GM18498 (cell line): ENCODE results near the gene KCNJ16.

Experiments
- ATAC-seq: cut with Tn5 transposase; IDR thresholded peaks from one replicate; pipeline ENCODE4 v1.9.1; 2021; ENCODE audit warnings: mild to moderate bottlenecking, moderate library complexity; ENCODE audit not compliant: unreplicated experiment

Gene KCNJ16

DNA sequence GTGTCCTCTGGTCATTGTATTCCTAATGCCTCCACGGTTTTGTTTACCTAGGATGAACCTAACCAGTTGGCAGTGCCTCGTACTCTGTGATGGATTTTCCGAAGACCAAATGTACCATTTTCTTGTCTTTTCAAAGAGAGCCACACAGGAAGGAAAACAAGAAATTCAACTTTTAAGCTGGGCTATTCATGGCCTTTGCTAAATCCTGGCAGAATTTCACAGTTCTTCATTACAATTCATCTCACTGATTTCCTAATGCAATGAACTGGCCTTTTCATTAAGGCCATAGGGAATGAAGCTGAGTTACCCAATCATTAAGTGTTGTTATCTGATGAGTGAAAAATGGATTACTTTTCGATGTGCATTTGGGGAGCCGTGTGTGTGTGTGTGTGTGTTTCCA lies 7.9 kb upstream of the KCNJ16 start:
- no peak for ATAC-seq

DNA sequence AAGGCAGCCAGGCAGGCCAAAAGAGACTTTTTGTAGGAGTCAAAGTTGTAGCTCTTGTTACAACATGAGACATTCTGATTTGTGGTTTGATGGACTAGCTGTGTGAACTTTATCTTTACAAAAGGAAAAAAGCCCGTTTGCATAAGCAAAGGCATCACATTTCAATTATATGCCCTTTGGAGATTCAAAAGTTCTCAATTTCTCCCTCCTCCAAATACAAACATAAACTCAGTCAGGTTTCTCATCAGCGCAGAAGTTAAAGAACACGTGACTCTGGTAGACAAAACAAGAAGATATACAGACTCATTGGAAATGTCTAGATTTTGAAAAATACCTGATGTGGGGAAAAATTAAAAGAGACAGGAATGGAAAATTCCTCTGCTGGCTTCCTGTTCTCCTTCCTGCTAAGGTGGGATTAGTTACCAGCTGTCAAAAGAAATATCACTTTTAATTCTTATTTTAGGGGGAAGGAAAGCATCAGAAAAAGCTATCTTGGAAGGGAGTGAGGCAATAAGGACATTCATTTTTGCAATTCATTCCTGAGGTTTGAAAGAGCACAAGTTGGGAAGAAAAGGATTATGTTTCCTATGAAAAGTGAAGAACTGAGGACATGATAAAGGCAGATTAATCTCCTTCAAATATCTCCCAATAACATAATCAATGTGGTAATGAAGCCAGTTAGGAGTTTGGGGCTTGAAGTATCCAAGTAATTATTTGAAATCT lies 4.6 kb upstream of the KCNJ16 start:
- ATAC-seq = no peak

DNA sequence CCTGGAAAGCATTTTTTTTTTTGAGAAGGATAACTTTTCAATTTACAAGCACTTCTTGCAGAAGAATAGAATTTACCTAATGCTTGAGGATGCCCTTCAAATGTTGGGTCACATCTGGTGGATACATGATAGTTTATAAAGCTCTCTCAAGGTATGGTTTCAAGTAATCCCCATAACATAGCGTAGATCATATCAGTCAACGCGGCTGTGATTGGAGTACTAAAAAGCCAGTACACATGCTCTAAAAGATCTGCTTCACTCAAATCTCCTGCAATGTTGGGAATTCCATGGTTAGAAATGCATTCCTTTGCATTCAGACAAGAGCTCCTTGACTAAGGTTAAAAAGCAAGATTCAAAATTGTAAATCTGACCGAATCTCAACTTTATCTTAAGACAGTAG lies 3.9 kb upstream of the KCNJ16 start:
- no peak for ATAC-seq

DNA sequence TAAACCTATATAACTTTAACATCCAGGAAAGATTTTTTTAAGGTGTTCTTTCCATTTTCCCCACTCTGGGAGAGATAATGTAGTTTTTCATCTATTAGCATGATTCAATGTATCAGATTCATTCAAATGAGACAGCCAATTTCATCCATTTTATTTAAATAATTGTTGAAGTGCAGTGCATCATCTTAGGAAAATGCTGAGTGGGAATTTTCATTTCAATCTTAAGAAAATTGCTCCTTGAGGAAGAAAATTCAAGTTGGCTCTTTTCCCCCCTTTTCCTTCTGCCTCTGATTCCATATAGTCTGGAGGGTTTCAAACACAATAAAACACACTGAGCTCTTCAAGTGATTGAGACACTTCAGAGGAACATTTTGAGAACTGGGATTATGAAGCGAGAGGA lies 3.4 kb upstream of the KCNJ16 start:
- no peak for ATAC-seq

DNA sequence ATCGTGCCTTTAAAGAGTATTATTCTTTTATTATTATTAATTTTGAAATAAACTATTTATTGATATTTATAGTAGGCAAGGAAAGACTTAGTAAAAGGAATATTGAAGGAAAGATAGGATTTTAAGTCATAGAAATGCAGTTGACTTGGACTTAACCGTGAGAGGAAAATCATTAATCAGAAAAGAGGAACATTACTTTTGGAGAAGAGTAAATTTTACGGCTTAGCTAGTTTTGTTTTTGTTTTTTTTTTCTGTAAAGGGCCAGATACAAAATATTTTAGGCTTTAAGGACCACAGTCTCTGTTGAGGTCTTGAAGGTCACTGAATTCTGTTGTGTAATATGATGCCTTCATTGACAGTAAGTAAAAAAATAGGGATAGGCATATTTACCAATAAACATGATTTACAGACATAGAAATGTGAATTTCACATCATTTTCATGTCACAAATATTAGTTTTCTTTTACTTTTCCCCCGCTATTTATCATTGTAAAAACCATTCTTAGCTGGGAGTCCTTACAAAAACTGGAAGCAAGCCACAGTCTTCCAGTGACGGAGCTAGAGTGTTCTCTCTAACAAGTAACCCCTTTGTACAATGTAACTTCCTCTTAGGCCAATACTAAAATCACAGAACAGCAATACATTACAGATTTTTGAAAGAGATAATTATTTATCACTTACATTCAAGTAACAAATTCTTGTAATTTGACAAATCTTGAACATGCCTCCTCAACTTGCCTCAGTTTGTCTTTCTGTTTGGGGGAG lies 2.3 kb upstream of the KCNJ16 start:
- no peak for ATAC-seq

GRCh38 chr17:70073310-70073709 lies 1.7 kb upstream of the KCNJ16 start:
- no peak for ATAC-seq

DNA sequence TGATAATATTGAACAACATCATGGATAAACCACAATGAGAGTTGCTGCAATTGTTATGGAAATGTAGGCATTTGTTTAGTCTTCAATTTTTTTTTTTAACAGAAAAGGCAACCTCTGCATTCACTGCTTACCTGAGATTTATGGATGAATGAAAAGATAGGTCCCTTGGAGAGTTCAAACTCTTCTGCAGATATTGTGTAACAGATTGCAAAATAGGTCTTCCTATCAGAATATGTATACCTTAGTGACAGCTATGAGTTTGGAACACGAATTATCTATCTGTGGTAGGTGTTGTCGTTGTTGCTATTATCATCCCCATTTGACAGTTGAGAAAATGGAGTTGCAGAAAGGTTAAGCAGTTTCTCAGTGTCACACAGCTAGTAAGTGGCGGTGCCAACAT lies 1.2 kb upstream of the KCNJ16 start:
- no peak for ATAC-seq

DNA sequence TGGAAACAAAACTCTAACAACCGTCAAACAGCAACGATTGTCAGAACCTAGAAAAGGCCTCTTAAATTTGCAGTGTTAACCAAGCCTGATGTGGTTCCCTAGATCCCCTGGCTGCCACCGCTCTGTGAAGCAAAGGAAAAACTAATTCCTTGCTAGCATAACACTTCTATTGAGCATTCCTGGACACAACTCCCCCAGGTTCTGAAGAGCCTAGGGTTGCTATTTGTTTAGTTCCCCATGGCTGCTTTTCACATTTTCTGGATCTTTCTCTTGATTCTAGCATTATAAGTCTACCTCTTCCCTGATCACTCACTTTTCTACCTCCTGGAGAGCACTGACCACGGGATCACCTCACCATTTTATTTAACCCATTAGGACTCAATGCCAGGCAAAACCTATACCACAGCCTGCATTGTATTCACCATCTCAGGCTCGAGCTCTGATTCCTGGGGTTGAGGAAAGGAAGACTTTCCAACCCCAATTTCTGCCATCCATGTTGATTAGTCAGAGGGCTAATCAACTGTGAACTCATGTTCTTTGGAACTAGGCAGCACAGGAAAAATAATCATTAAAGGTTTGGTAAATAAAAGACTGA lies 692 bp upstream of the KCNJ16 start:
- ATAC-seq = no peak

DNA sequence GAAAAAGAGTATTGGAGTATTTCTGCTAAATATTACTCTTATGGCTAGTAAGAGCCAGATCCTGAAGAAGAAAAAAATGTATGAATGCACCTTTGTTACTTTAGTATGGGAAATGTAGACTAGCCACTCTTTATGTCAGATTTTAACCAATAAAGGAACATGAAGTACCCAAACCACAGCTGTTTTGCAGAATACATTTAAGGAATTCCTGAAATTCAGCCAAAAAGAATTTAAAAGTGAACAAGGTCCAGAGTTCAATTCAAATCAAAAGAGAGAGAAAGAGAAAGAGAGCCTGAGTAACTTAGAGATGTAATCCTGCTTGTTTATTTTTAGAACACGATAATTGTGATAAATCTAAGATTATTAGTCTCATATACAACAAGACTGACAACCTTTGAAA lies 1.2 kb downstream of the KCNJ16 start:
- ATAC-seq = no peak

GRCh38 chr17:70076831-70077230 lies 1.8 kb downstream of the KCNJ16 start:
- ATAC-seq = no peak

DNA sequence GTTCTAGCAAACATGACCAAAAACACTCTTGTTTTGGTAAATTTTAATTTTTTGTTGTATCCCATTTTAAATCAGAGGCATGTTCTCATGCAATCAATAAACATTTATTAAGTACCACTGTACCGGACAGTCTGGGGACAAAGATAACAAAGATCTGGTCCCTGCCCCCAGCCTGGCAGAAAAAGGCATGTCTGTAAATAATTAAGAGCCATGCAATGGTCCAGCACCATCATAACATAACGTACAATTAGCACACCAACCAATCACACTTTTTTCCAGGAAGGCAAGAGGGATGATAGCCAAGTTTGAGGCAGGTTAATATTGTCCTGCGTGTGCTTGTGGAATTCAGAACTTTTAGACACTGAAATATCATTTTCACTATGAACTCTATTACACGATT lies 3.5 kb downstream of the KCNJ16 start:
- ATAC-seq = no peak

DNA sequence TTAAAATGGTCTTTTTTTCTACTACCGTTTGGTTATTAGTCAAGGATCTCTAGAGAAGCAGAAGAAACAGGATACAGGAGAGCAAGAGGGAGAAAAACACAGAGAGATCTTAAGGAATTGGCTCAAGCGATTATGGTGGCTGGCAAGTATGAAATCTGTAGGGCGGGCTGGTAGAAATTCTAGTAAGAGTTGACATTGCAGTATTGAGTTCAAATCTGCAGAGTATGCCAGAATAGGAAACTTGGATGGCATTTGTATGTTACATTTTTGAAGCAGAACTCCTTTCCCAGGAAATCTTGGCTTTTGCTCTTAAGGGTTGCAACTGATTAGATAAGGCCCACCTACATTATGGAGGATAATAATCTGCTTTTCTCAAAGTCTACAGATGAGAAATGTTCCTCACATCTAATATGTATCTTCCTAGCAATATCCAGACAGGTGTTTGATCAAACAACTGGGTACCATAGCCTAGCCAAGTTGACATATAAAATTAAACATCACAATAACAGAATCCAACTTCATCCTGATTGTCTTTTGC lies 4.0 kb downstream of the KCNJ16 start:
- ATAC-seq = no peak

- no peak for ATAC-seq
These were observed 5.7 kb downstream of the KCNJ16 start for GRCh38 chr17:70080541-70081347.

DNA sequence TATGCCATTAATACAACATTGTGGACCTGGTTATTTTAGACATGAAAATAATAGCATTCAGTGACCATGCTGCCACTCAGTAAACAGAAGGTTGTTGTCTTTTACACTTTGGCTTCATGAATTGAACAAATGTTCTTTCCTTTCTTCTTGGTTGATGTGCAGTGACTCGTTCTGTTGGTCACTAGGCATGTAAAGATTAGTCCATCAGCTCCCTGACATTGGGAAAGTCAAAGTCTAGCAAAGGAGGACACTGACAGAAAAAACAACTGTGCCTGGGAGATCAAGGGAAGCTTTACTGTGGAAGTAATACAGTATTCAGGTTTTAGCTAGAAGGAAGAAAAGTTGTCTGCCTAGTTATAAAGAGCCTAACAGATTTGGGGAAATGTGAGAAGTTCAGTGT lies 6.9 kb downstream of the KCNJ16 start:
- no peak for ATAC-seq

- no peak for ATAC-seq
These were observed 9.5 kb downstream of the KCNJ16 start for GRCh38 chr17:70084476-70084875.

- ATAC-seq = no peak
These were observed 11.5 kb downstream of the KCNJ16 start for GRCh38 chr17:70086516-70086915.

DNA sequence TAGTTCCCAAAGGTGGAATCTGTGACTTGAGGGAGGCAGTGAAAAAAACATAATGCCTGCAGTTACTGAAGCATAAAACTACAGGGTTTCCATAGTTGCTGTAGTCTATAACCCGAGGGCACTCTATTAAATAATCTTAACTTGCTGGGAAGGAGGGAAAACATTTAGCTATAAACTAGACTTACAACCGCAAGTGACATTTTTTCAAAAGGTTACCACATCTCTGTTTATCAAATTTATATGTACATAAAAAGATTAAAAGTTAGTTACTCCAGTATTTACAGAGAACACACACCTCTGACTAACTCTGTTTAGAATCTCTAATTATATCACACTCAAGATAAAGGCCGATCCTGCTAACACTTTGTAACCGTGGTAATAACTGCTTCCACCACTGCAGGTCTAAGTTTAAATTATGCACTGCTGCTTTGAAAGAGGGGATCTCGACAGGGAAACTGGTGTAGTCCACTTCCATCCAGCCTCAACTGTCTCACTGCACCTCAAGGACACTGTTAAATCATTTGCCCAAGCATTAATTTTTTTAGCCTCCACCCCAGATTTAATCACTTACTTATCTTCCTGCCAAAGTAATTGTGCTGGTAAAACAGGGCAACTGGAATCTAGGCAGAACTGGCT lies 14.6 kb downstream of the KCNJ16 start:
- no peak for ATAC-seq

DNA sequence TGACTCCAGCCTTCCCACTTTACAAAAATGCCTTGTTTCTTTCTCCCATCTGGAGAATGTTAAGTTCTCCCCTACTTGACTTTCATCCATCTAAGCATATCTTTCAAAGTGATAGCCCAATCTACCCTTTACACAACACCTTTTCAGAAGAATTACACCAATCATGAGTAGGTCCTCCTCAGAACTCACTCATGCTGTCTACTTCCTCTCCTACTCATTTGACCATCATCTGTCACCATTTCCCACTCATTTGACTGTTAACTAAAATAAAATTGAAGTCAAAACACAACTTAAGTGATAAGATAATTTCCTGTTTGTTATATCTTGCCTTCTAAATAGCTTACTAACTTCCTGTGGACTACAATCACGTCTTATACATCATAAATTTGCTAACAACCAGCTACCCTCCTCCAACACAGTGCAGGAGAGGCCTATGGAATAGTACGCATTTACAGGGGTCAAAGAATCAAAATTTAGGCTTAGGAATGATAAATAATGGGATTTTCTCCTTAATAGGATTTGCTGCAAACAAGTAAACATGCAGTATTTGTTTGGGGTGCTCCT lies 16.1 kb downstream of the KCNJ16 start:
- no peak for ATAC-seq

DNA sequence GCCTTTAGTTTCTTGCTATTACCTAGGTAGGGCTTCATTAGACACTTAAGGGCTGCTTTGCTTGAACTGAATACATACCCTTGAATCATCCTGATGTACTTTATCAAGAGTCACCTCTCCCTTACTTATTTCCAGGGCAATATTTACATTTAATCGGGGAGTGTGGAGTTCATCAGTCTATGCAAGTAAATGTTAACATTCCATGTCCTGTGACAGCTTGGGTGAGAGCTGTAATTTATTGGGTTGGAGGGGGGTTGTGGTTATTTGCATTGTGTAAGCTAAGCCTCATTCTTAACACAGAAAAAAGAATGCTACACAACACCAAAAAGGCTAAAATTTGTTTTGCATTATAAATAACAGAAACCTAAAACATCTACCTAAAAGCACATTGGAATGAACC lies 16.7 kb downstream of the KCNJ16 start:
- ATAC-seq = no peak

DNA sequence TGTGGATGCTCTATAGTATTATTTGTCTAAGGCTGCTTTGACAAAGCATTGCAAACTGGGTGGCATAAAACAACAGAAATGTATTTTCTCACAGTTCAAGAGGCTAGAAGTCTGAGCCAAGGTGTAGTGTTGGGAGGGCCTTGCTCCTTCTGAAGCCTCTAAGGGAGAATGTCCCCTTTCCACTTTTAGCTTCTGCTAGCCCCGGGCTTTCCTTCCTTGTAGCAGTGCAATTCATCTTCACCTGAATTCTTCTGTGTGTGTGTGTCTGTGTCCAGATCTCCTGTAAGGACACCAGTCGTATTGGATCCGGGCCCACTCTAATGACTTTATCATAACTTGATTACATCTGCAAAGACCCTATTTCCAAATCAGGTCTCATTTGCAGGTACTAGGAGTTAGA lies 18.1 kb downstream of the KCNJ16 start:
- no peak for ATAC-seq
